GM18526 (cell line): ENCODE data around the gene CAVIN3.

ENCODE experiments used
- POLR2A ChIP-seq: IDR thresholded peaks from 3 replicates; pipeline ENCODE4 v1.6.1; 2011; ENCODE audit not compliant: insufficient read length; ENCODE audit errors: extremely low read depth

Gene CAVIN3

GRCh38 chr11:6320411-6321155, at the start of gene CAVIN3:
CAVIN3 (minus strand) TSS chr11:6320501; CDS start chr11:6320476, 25 bp downstream.
- no peak for TF ChIP-seq POLR2A

GRCh38 chr11:6365659-6366058, 45.4 kb upstream of the CAVIN3 start:
- no peak for TF ChIP-seq POLR2A

- no peak for TF ChIP-seq POLR2A
Measured at GRCh38 chr11:6362873-6363678, 42.8 kb upstream of the CAVIN3 start.

GRCh38 chr11:6362185-6362872, 42.0 kb upstream of the CAVIN3 start:
- TF ChIP-seq POLR2A: no peak

GRCh38 chr11:6360183-6360582, 39.9 kb upstream of the CAVIN3 start:
- TF ChIP-seq POLR2A: no peak

- no peak for TF ChIP-seq POLR2A
Measured at GRCh38 chr11:6357222-6357621, 36.9 kb upstream of the CAVIN3 start.

GRCh38 chr11:6356503-6357055, 36.3 kb upstream of the CAVIN3 start:
- no peak for TF ChIP-seq POLR2A

- TF ChIP-seq POLR2A: no peak
Measured at GRCh38 chr11:6354651-6355485, 34.6 kb upstream of the CAVIN3 start.

- TF ChIP-seq POLR2A: no peak
Measured at GRCh38 chr11:6353367-6353987, 33.2 kb upstream of the CAVIN3 start.

GRCh38 chr11:6351782-6352382, 31.6 kb upstream of the CAVIN3 start:
- TF ChIP-seq POLR2A: no peak

GRCh38 chr11:6350486-6350885, 30.2 kb upstream of the CAVIN3 start:
- no peak for TF ChIP-seq POLR2A

- no peak for TF ChIP-seq POLR2A
Measured at GRCh38 chr11:6350043-6350442, 29.7 kb upstream of the CAVIN3 start.

- no peak for TF ChIP-seq POLR2A
Measured at GRCh38 chr11:6345366-6345765, 25.1 kb upstream of the CAVIN3 start.

GRCh38 chr11:6336293-6336692, 16.0 kb upstream of the CAVIN3 start:
- no peak for TF ChIP-seq POLR2A
